Stimulated activated CD8-positive, alpha-beta memory T cell treated with anti-CD3 and anti-CD28 coated beads, Interleukin-4, amount 100 ng/mL, for 24 hours (primary cell): ENCODE measurements around the gene UGT2B7.

Experiments
- DNase-seq: peaks from one replicate; pipeline ENCODE4 v3.0.0-alpha.2; 2020; ENCODE audit warnings: low read depth

UGT2B7 gene

GRCh38 chr4:69156913-69157312, 60.6 kb downstream of the UGT2B7 start:
- no peak for DNase-seq
